WTC11 (cell line): ENCODE results near the gene TRMU. TPM values are rescaled to one million over a fixed set of nuclear protein-coding genes. Genes with fewer than 3 reads are reported as not detected.

Source experiments
- ATAC-seq: fragments of 200-7000 bp; cut with Tn5 transposase; 2 replicates; pipeline ENCODE4 v1.10.0; 2021; ENCODE audit warnings: mild to moderate bottlenecking, moderate library complexity
- CTCF ChIA-PET: fragments of 300-600 bp; sonication (Branson Sonifier 250); formaldehyde crosslinking; loops from one replicate; lab custom pipeline; 2021; ENCODE audit warnings: antibody characterized with exemption; lab: Charles Lee
- POLR2A ChIA-PET: fragments of 350-600 bp; sonication (Branson Sonifier 250); formaldehyde crosslinking; loops from one replicate; lab custom pipeline; 2021; ENCODE audit warnings: antibody characterized with exemption; lab: Charles Lee
- DNase-seq: peaks from one replicate; pipeline ENCODE4 v3.0.0; 2021; ENCODE audit warnings: low spot score
- H3K27ac Mint-ChIP-seq: 2 replicates; pipeline ENCODE4 v1.8.0; 2021; ENCODE audit warnings: mixed read lengths
- H3K27me3 Mint-ChIP-seq: 2 replicates; pipeline ENCODE4 v1.8.0; 2021; ENCODE audit warnings: low read depth, mild to moderate bottlenecking, moderate library complexity, mixed read lengths
- H3K36me3 Mint-ChIP-seq: 2 replicates; pipeline ENCODE4 v1.8.0; 2021; ENCODE audit warnings: mixed read lengths
- H3K4me1 Mint-ChIP-seq: 2 replicates; pipeline ENCODE4 v1.8.0; 2022; ENCODE audit warnings: mixed read lengths
- H3K4me3 Mint-ChIP-seq: 2 replicates; pipeline ENCODE4 v1.8.0; 2021; ENCODE audit warnings: mild to moderate bottlenecking, moderate library complexity, mixed read lengths
- H3K9me3 Mint-ChIP-seq: 2 replicates; pipeline ENCODE4 v1.8.0; 2021; ENCODE audit warnings: mixed read lengths
- ARID4B ChIP-seq: sonication (generic); formaldehyde crosslinking; IDR thresholded peaks from 2 replicates; pipeline ENCODE4 v1.8.0; 2023; ENCODE audit warnings: missing genetic modification reagents, mild to moderate bottlenecking, borderline replicate concordance
- ATF1 ChIP-seq: sonication (generic); formaldehyde crosslinking; IDR thresholded peaks from 2 replicates; pipeline ENCODE4 v1.8.1; 2023; ENCODE audit warnings: mild to moderate bottlenecking, moderate library complexity, missing genetic modification reagents
- CDX4 ChIP-seq: fragments of 250-450 bp; sonication (Bioruptor Pico); IDR thresholded peaks from 2 replicates; pipeline ENCODE4 v1.9.0; 2021; ENCODE audit warnings: moderate library complexity, mild to moderate bottlenecking, inconsistent platforms, borderline replicate concordance
- CTCF ChIP-seq: fragments of 200-600 bp; IDR thresholded peaks from 2 replicates; pipeline ENCODE4 v1.8.0; 2022; ENCODE audit warnings: antibody characterized with exemption
- E2F5 ChIP-seq: sonication (generic); formaldehyde crosslinking; IDR thresholded peaks from 2 replicates; pipeline ENCODE4 v1.8.1; 2022; ENCODE audit warnings: mild to moderate bottlenecking, moderate library complexity, missing genetic modification reagents
- ELF4 ChIP-seq: sonication (generic); formaldehyde crosslinking; IDR thresholded peaks from 2 replicates; pipeline ENCODE4 v1.8.1; 2022; ENCODE audit warnings: low read depth, mild to moderate bottlenecking, moderate library complexity, missing genetic modification reagents
- ERG ChIP-seq: fragments of 250-450 bp; sonication (Bioruptor Pico); IDR thresholded peaks from 2 replicates; pipeline ENCODE4 v1.8.0; 2021; ENCODE audit warnings: mild to moderate bottlenecking
- ESRRA ChIP-seq: sonication (generic); formaldehyde crosslinking; IDR thresholded peaks from 2 replicates; pipeline ENCODE4 v1.8.1; 2022; ENCODE audit warnings: mild to moderate bottlenecking, missing genetic modification reagents, borderline replicate concordance
- GABPB1 ChIP-seq: sonication (generic); formaldehyde crosslinking; IDR thresholded peaks from 2 replicates; pipeline ENCODE4 v1.8.1; 2023; ENCODE audit warnings: mild to moderate bottlenecking, missing genetic modification reagents
- MLX ChIP-seq: sonication (generic); formaldehyde crosslinking; IDR thresholded peaks from 2 replicates; pipeline ENCODE4 v1.8.1; 2023; ENCODE audit warnings: mild to moderate bottlenecking, missing genetic modification reagents, moderate library complexity
- MXD4 ChIP-seq: fragments of 250-450 bp; sonication (Bioruptor Pico); IDR thresholded peaks from 2 replicates; pipeline ENCODE4 v1.8.0; 2021; ENCODE audit warnings: mild to moderate bottlenecking, moderate library complexity, borderline replicate concordance
- MYBL2 ChIP-seq: sonication (generic); formaldehyde crosslinking; IDR thresholded peaks from 2 replicates; pipeline ENCODE4 v1.8.1; 2023; ENCODE audit warnings: mild to moderate bottlenecking, moderate library complexity, missing genetic modification reagents
- NFATC4 ChIP-seq: fragments of 250-450 bp; sonication (Bioruptor Pico); IDR thresholded peaks from 2 replicates; pipeline ENCODE4 v1.9.0; 2021; ENCODE audit warnings: mild to moderate bottlenecking
- SMAD3 ChIP-seq: sonication (generic); formaldehyde crosslinking; IDR thresholded peaks from 2 replicates; pipeline ENCODE4 v1.8.0; 2022; ENCODE audit warnings: missing genetic modification reagents, mild to moderate bottlenecking, borderline replicate concordance
- SP1 ChIP-seq: sonication (generic); formaldehyde crosslinking; conservative IDR thresholded peaks from 2 replicates; pipeline ENCODE4 v1.8.1; 2022; ENCODE audit warnings: missing genetic modification reagents
- TCF7 ChIP-seq: sonication (generic); formaldehyde crosslinking; IDR thresholded peaks from 2 replicates; pipeline ENCODE4 v1.8.0; 2022; ENCODE audit warnings: mild to moderate bottlenecking, low read depth, missing genetic modification reagents, moderate library complexity
- TEAD4 ChIP-seq: sonication (generic); formaldehyde crosslinking; IDR thresholded peaks from 2 replicates; pipeline ENCODE4 v1.8.0; 2022; ENCODE audit warnings: mild to moderate bottlenecking, missing genetic modification reagents
- ZNF219 ChIP-seq: sonication (generic); formaldehyde crosslinking; IDR thresholded peaks from 2 replicates; pipeline ENCODE4 v1.8.0; 2023; ENCODE audit warnings: missing genetic modification reagents, mild to moderate bottlenecking, borderline replicate concordance
- ZNF232 ChIP-seq: sonication (generic); formaldehyde crosslinking; IDR thresholded peaks from 2 replicates; pipeline ENCODE4 v1.8.0; 2022; ENCODE audit warnings: mild to moderate bottlenecking, missing genetic modification reagents
- ZNF281 ChIP-seq: sonication (generic); formaldehyde crosslinking; IDR thresholded peaks from 2 replicates; pipeline ENCODE4 v1.8.0; 2023; ENCODE audit warnings: mild to moderate bottlenecking, missing genetic modification reagents
- ZNF416 ChIP-seq: fragments of 250-450 bp; sonication (Bioruptor Pico); IDR thresholded peaks from 2 replicates; pipeline ENCODE4 v1.9.0; 2021; ENCODE audit warnings: mild to moderate bottlenecking, inconsistent platforms
- ZNF671 ChIP-seq: fragments of 250-450 bp; sonication (Bioruptor Pico); IDR thresholded peaks from 2 replicates; pipeline ENCODE4 v1.8.0; 2021; ENCODE audit warnings: mild to moderate bottlenecking
- total RNA-seq: library from RNA; stranded (reverse); gene quantifications from 3 replicates; pipeline ENCODE4 v1.2.3, GENCODE V29; 2021

Gene TRMU
- total RNA-seq, 1 experiment from 2014 or later: 103 TPM

GRCh38 chr22:46353483-46354105 is 18.1 kb downstream of the TRMU start (continued):
- no peak for TF ChIP-seq ARID4B (CRISPR knock-in tag)
- TF ChIP-seq TCF7 (CRISPR knock-in tag): no peak
- TF ChIP-seq SP1: no peak
- TF ChIP-seq GABPB1 (CRISPR knock-in tag): no peak
- TF ChIP-seq MLX (CRISPR knock-in tag): no peak
- TF ChIP-seq ELF4 (CRISPR knock-in tag): no peak

GRCh38 chr22:46354176-46354992 is 18.9 kb downstream of the TRMU start:
- no peak overlapping the region for H3K27ac Mint-ChIP-seq
- DNase-seq: no peak
- CTCF ChIA-PET: interaction anchor here (0.8 to 3.1 kb wide), 3 partner anchors 13 to 232 kb away, joined by 3 to 15 read pairs (median 4); no protein-coding TSS in a partner anchor
- no peaks in the 10 kb centered on the region for H3K27me3 Mint-ChIP-seq
- no peaks in the 10 kb centered on the region for H3K9me3 Mint-ChIP-seq
- ATAC-seq: no peak
- POLR2A ChIA-PET: no interaction called here
- H3K36me3 Mint-ChIP-seq: peaks cover 36% of the 10 kb centered on the region
- no peaks in the 10 kb centered on the region for H3K4me1 Mint-ChIP-seq
- TF ChIP-seq NFATC4: no peak
- no peak for TF ChIP-seq ELF4 (CRISPR knock-in tag)
- no peak for TF ChIP-seq ESRRA (CRISPR knock-in tag)
- TF ChIP-seq E2F5: no peak
- no peak for TF ChIP-seq ZNF219 (CRISPR knock-in tag)
- no peak for TF ChIP-seq ATF1
- TF ChIP-seq ERG (CRISPR knock-in tag): no peak
- TF ChIP-seq ZNF671 (CRISPR knock-in tag): no peak
- no peak for TF ChIP-seq CTCF
- no peak for TF ChIP-seq ZNF281
- TF ChIP-seq TEAD4: no peak
- no peak for TF ChIP-seq TCF7 (CRISPR knock-in tag)
- no peak for TF ChIP-seq MXD4
- TF ChIP-seq ZNF416 (CRISPR knock-in tag): no peak
- no peak for TF ChIP-seq CDX4
- no peak for TF ChIP-seq SMAD3 (CRISPR knock-in tag)
- TF ChIP-seq MYBL2 (CRISPR knock-in tag): no peak
- no peak for TF ChIP-seq ZNF232 (CRISPR knock-in tag)
- no peak overlapping the region for H3K4me3 Mint-ChIP-seq
